Measurements from ENCODE around the gene PPP1R14C. TPM values are rescaled to one million over a fixed set of nuclear protein-coding genes. Genes with fewer than 3 reads are reported as not detected.
"Not testable (repeated sequence)": the region's sequence is repeated elsewhere in the genome, so short reads cannot be mapped to it uniquely, and the experiment has no call there.

PPP1R14C gene
- total RNA-seq, 1 donor from 2014 or later = not detected

GRCh38 chr6:150214310-150214709, 71.5 kb downstream of the PPP1R14C start:
- DNase-seq (ENCODE audit: low read depth, low spot score) = no peak

- no peak for DNase-seq (ENCODE audit: low read depth, low spot score)
Observed at GRCh38 chr6:150220634-150221551, 78.0 kb downstream of the PPP1R14C start.

DNA sequence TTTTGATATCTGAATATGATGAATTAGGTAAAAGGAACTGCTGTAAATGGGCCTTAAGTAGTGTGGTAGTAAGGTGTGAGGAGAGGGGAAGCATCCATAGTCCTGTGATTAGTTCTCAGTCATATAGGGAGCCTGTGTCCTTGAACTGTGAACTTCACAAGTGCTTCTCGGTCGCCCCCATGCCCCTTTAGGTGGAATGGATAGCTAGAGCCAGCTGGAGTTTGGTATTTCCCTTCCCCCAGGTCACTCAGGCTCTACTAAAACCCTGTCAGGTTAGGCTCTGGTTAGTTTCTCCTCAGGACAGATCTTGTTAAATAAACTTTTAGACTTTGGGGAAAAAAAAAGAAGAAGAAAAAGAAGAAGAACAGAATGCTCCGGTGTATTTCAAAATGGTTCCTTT, 82.0 kb downstream of the PPP1R14C start:
- no peak for DNase-seq (ENCODE audit: low read depth, low spot score)

GRCh38 chr6:150227281-150227680, 84.4 kb downstream of the PPP1R14C start:
- DNase-seq (ENCODE audit: low read depth, low spot score) = no peak

- DNase-seq (ENCODE audit: low read depth, low spot score) = no peak
Observed at GRCh38 chr6:150228072-150228733, 85.4 kb downstream of the PPP1R14C start.

DNA sequence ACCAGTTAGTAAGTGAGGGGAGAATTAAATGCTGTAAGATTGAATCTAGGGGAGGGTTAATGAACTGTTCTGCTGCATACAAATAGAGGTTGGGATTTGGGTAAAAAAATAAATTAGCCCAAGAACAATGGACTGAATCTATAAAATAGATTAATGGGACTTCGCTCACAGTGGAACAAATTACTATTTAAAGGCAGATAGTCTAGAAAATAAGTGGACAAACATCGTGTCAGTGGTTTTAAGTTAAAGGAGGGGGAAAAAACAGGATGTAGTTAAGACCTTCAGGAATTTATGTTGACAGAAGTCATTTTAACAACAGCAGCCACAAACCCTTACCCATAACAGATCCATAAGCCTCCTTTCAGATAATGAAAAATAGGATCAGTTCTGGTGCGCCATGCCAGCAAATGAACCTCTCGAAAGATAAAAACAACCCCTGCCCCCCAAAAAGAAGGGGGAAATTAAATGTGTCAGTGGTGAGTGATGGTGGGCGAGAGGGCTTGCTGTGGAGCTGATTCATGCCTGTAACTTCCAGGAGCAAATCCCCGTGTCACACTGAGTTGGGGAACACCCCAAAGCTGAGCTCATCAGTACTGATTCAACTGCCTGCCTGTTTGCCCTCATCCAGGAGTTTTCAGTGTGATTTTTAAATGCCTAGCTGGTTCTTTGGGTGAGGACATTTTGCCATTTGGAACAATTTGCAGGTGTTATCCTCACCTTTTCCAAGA, 86.8 kb downstream of the PPP1R14C start:
- no peak for DNase-seq (ENCODE audit: low read depth, low spot score)

DNA sequence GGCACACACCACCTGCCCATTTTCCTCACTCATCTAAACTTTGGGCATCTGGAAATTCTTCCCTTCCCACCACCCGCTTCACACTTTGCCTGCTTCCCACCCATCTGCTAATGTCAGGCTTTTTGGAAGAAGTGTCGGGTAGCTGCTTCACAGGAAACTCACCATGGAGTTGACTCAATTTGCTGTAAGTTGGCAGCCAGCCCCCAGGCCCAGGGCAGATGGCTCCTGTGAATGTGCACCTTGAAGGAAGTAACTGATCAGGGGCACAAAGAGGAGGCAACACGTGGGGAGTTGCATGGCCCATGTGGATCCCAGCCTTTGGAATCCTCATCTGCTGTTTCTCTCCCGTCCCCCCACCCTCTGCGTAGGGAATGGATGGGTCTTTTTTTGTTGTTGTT, 87.3 kb downstream of the PPP1R14C start:
- no peak for DNase-seq (ENCODE audit: low read depth, low spot score)

- no peak for DNase-seq (ENCODE audit: low read depth, low spot score)
Observed at GRCh38 chr6:150230832-150231524, 88.1 kb downstream of the PPP1R14C start.

DNA sequence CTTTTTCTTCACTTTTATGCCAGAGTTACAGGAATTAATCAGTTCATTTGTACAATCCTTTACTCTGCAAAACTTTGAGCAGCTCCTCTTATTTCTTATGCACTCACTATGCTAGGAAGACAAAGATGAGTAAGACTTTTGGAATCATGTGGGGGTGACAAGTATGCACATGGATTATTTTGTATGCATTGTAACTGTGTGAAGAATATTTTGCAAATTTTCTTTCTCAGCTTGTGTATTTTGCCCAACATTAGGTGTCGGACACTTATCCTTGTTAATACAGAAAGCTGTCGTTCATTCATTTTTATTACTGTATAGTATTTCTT, 88.6 kb downstream of the PPP1R14C start:
- no peak for DNase-seq (ENCODE audit: low read depth, low spot score)

DNA sequence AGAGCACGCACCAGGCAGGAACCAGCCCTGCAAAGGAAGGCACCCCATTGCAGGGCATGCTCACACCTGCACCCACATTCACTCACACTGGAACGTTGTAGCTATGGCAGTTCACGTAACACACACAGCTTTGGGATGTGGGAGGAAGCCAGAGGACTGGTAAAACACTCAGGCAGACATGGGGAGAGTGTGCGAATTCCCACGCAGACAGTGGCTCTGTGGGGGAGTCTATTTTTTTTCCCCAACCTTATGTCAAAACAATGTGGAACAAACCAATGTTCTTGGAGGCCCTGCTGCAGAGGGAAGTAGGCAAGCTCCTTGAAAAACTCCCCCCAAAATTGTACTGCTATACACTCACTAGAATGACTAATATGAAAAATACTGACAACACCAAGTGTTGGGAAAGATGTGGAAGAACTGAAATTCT, 91.0 kb downstream of the PPP1R14C start:
- no peak for DNase-seq (ENCODE audit: low read depth, low spot score)

- DNase-seq (ENCODE audit: low read depth, low spot score) = no peak
Observed at GRCh38 chr6:150235218-150235617, 92.4 kb downstream of the PPP1R14C start.

GRCh38 chr6:150236114-150236513, 93.3 kb downstream of the PPP1R14C start:
- DNase-seq (ENCODE audit: low read depth, low spot score) = no peak

DNA sequence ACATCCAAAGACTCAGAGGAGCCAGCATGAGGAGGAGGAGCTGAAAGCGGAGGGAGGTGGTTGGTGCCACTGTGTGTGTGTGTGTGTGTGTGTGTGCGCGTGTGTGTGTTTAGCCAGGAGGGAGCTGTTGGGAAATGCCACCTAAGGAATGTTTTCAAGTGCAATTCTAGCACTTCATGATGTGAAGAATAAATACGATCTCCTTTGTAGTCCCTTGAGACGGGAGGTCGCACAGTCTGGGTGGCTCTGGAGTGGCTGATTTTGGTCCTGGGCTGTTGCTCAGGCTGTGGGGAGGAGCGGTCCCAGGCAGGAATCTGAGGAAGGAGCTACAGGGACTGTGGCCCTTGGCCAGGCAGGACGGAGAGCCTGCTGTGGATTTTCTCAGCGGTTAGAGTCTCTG, 93.7 kb downstream of the PPP1R14C start:
- DNase-seq (ENCODE audit: low read depth, low spot score) = no peak

DNA sequence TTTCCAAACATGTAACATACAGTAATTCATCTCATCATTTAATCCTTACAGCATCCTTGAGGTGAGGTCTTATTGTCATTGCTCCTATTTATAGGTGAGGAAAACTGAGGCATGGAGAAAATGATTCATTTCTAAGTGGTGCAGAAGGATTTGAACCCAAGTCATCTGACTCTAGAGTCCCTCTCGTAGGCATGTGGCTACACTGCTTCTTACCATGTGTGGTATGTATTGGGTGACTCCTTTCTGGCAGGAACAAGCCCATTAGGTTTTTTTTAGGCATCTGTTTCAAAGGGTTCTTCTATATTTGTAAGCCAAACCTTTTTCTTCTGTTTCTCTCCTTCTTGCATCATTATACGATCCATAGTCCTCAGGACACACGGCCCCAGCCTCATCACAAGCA, 94.8 kb downstream of the PPP1R14C start:
- no peak for DNase-seq (ENCODE audit: low read depth, low spot score)

DNA sequence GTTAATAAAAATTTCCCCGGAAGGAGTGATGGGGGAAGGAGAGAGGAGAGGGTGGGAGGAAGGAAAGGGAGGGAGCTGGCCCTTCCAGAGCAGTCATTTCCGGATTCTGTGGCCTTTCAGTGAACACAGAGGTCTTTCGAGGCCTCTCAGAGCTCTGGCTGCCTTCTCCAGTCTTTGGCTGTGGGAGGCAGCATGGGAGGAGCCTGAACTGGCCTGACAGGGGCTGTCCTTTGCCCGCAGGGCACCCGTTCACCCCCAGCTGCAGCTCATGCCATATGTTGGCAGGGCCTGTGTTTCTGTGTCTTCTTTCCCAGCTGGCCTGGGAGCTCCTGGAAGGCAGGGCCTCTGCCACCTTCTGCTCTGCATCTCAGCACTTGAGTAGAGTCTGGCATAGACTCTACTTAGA, 95.5 kb downstream of the PPP1R14C start:
- DNase-seq (ENCODE audit: low read depth, low spot score) = no peak

DNA sequence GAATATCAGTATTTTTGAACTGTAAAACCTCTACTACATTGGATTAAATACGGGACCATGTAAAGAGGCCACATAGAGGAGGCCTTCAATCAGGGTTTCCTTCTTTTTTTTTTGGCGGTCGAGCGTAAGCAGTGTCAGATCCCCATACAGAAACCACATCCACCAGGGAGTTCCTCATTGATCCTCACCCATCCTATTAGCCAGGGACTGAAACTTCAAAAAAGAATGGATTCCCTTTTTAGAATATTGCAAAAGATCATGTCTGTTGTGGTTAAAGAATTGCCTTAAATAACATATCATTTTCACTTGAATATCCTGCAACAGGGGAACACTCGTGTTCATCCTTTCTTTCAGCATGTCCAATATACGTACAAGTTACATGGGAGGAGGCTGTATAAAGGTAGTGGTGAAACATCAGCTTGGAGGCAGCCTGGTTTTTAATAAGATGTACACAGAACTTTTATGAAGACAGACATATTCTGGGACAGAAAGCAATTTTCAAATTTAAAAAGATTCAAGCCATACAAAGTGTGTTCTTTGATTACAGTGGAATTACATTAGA, 96.1 kb downstream of the PPP1R14C start:
- no peak for DNase-seq (ENCODE audit: low read depth, low spot score)

DNA sequence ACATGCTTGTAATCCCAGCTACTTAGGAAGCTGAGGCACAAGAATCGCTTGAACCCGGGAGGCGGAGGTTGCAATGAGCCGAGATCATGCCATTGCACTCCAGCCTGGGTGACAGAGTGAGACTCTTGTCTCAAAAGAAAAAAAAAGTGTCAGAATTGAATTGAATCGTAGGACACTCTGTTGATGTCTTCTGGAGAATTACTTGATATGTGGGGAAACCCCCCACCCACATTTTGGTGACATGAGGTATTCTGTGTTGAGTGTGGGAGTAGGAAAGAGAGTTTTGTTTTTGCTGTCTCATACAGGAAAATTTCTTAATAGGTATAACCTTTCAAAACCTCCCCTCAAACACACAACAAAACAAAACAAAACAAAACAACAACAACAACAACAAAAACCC, 98.9 kb downstream of the PPP1R14C start:
- not testable (repeated sequence) for DNase-seq (ENCODE audit: low read depth, low spot score)

DNA sequence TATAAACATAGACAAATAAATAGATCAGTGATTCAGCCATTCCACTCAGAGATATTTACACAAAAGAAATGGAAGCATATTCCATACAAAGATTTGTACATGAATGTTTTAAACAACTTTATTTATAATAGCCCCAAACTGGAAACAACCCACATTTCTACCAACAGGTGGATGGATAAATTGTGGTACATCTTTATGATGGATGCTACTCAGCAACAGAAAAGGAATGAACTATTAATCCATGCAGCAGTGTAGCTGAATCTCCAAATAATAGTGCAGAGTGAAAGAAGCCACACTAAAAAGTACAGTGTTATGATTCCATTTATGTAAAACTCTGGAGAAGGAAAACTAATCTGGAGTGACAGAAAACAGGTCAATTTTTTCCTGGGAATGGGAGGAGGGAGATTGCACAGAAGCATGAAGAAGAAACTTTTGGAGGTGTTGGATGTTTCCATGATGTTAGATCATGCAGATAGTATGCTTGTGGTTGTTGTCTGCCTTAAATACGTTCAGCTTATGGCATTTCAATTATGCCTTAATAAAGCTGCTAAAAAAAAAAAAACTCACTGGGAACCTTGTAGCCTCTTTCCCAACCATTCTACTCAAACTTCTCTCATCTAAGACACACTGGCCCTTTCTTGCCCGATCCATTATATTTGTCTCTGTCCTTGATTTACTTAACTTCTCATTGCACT, 100.9 kb downstream of the PPP1R14C start:
- DNase-seq (ENCODE audit: low read depth, low spot score) = no peak

GRCh38 chr6:150245148-150245935, 102.5 kb downstream of the PPP1R14C start:
- DNase-seq (ENCODE audit: low read depth, low spot score) = no peak

GRCh38 chr6:150247803-150248202, 105.0 kb downstream of the PPP1R14C start:
- DNase-seq (ENCODE audit: low read depth, low spot score) = no peak
